Skin of body (tissue), 2 donors: ENCODE results near the gene POLQ. TPM values are rescaled to one million over a fixed set of nuclear protein-coding genes. Genes with fewer than 3 reads are reported as not detected.
"Not testable (repeated sequence)": the region's sequence is repeated elsewhere in the genome, so short reads cannot be mapped to it uniquely, and the experiment has no call there.

Experiments used
- DNase-seq: peaks from one replicate; lab custom pipeline; 2025; lab: John Stamatoyannopoulos, UW
- total RNA-seq: library from RNA; depleted of rRNA; stranded (reverse); fragments of >200 nt; gene quantifications from one replicate; pipeline ENCODE4 v1.2.3, GENCODE V29; 2014

POLQ gene
- total RNA-seq, result 3.7 TPM

DNA sequence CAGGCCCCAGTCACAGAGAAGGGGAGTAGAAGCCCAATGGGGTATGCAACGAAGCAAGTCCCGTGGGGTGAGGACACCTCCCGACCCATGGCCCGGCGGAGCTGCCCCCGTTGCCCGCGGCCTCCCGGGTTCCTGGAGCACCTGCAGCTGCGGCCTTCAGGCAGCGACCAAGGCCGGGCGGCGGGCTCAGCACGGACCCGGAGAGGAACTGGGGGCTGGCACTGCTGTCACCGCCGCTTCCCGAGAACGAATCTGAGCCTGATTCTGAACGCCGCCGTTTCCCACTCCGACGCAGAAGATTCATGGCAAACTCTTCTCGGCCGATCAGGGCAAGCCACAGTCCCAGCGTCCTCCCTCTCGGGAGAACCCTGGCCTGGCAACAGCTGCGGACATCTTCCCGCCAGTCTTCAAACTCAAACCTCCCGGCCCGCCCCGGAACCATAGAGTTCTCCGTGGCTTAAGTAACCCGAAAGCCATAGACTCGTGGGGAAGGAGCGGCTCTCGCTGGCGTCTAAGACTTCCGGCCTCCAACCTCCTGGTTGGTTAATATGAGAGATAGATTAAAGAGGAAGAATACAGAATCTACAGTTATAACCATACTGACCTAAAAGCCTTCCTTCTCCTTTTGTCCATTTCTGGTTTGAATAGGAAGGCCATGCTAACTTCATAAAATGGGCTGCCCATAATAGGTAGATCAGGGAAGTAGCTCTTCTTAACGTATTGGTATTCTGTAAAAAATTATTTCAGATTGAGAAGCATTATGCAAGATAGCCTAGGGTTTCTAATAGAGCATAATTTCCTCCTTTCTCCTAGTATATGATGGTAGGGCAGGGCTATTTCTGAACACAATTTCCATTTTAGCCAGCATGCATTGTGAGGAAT lies at the start of gene POLQ:
Gene POLQ (minus strand): TSS at position 415 of the 882 bp plus-strand sequence. CDS start 111 bp downstream, at position 304.
- DNase-seq, result peak; percentile 92

DNA sequence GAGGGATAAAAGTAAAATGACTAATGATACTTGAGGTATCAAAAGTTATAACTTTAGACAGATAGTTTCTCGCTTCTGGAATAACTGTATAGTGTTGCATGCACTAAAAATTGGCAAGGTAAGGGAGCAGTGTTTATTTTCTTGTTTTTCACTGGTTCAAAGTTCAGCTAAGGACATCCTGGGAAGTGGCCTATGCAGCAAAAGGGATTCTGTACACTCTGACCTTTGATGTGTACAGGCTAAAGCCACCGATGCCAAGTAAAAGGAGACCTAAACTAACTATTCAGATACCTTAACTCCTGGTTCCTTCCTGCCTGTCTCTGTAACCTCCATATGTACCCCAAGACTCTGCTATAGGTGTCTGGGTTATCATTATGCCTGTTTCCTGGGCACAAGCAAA lies 49.1 kb upstream of the POLQ start:
- no peak for DNase-seq

- not testable (repeated sequence) for DNase-seq
Measured at GRCh38 chr3:121593806-121594205, 48.0 kb upstream of the POLQ start.

- no peak for DNase-seq
Measured at GRCh38 chr3:121592856-121593702, 47.3 kb upstream of the POLQ start, which contains the start of gene FBXO40. TSS of gene FBXO40 (plus strand) at chr3:121593379. CDS start at chr3:121620576, 27,197 bp downstream.

GRCh38 chr3:121584418-121584817 lies 38.6 kb upstream of the POLQ start:
- DNase-seq, result no peak

GRCh38 chr3:121581691-121582090 lies 35.9 kb upstream of the POLQ start:
- DNase-seq, result no peak

DNA sequence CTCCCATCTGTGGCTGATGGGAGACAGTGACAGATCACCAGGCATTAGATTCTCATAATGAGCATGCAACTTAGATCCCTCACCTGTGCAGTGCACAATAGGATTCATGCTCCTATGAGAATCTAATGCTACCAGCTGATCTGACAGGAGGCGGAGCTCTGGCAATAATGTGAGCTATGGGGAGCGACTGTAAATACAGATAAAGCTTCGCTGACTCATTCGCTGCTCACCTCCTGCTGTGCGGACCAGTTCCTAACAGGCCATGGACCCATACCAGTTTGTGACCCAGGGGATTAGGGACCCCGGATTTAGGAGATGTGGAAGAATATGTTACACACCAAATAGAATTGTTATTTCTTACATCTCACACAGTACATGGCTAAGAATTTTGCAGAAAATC lies 28.7 kb upstream of the POLQ start:
- no peak for DNase-seq

- no peak for DNase-seq
Measured at GRCh38 chr3:121567649-121568048, 21.9 kb upstream of the POLQ start, which contains the start of gene ARGFX. TSS of gene ARGFX (plus strand) at chr3:121567949. CDS start at chr3:121570714, 2,765 bp downstream.

GRCh38 chr3:121566773-121567172 lies 21.0 kb upstream of the POLQ start:
- no peak for DNase-seq

DNA sequence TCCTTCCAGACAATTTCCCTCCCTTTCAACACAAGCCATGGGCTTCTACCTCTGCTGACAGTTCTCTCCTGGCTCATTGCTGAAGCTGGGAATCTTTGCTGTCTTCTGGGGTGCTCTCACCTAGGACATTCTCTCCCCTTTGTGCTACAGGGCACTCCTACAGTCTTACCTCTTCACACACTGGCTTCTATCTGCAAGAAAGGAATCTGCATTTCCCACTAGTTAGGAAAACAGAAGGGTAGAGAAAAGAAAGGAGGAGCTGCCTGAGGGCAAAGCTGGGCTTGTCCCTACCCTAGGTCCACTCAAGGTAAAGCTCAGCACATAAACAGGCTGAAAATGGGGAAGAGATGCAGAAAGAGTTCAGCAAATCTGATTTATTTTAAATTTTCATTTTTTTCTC lies 16.4 kb upstream of the POLQ start:
- no peak for DNase-seq

GRCh38 chr3:121557426-121557934 lies 11.7 kb upstream of the POLQ start:
- DNase-seq, result no peak

DNA sequence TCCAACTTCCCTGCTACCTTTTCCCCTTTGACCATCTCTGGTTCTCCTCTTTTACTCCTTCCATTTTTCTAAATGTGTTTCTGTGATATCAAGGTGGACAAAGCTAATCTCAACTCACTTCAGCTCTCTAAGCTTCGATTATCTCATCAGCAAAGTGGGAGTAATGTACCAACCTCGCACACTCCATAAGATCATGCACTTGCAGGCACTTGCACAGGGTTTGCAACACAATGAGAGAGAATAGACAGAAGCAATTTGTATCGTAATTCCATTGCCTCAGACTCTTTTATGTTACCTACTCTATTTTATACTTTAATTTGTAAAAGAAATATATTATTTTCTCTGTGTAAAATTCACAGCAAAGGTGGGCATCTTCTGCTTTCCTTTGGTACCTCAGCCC lies 7.0 kb upstream of the POLQ start:
- DNase-seq, result no peak

- no peak for DNase-seq
Measured at GRCh38 chr3:121552379-121552778, 6.6 kb upstream of the POLQ start.

- DNase-seq, result no peak
Measured at GRCh38 chr3:121545049-121545573, 677 bp downstream of the POLQ start.

GRCh38 chr3:121542924-121543323 lies 2.9 kb downstream of the POLQ start:
- DNase-seq, result no peak

DNA sequence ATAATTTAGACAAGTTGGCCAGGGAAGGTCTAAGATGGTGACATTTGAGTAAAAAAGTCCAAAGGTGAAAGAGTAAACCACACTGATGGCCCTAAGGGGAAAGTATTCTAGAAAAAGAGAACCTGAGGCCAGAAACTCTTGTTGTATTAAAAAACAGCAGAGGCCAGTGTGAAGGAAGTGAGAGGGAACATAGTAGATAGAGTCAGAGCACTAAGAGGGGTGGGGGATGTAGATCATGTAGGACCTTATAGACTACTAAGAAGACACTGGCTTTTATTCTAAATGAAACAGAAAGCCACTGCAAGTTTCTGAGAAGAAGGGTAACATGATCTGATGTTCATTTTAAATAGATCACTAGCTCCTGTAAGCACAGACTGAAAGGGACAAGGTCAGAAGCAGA lies 14.5 kb downstream of the POLQ start:
- no peak for DNase-seq

DNA sequence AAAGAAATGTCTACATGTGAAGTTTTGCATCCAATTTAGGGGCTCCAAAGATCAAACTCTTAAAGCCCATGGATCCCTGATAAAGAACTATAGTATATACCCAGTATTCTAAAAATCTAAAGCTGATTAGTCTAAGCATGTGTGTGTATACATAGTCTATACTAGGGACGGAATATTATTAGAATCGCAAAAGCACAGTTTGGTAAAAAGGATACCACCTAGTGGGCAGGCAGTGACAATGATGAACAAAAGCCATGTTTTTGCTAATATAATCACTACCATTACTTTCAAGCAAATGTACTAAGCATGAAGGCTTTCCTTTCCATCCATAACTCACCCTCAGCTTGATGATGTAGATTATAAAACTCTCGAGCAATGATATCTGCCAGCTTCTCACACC lies 16.5 kb downstream of the POLQ start:
- DNase-seq, result no peak

DNA sequence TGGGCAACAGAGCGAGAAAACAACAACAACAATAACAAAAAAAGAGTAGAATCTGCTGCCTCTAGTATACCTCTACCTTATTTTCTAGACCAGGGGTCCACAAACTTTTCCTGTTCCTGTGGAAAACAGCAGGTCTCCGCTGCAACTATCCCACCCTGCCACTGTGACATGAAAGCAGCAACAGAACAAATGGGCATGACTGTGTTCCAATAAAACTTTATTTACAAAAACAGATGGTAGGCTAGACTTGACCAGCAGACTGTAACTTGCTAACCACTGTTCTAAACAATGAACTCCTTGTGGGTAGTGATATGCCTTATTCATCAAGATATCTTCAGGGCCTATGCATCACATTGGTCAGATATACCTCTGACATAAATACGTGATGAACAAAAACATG lies 25.3 kb downstream of the POLQ start:
- DNase-seq, result no peak

GRCh38 chr3:121517953-121518655 lies 27.7 kb downstream of the POLQ start:
- DNase-seq, result no peak

- DNase-seq, result no peak
Measured at GRCh38 chr3:121515862-121516261, 29.9 kb downstream of the POLQ start.

- DNase-seq, result no peak
Measured at GRCh38 chr3:121515313-121515712, 30.5 kb downstream of the POLQ start.
